Caco-2 (cell line): ENCODE data around the gene STRBP. TPM values are rescaled to one million over a fixed set of nuclear protein-coding genes. Genes with fewer than 3 reads are reported as not detected.

Experiments used
- BruUV-seq: library from RNA; stranded (reverse); fragments of 400-500 nt; replicated peaks from 2 replicates; lab custom pipeline; 2021; lab: Mats Ljungman, UMichigan
- CTCF ChIA-PET: fragments of 300-600 bp; sonication (Branson Sonifier 250); formaldehyde crosslinking; loops from one replicate; lab custom pipeline; 2022; ENCODE audit warnings: antibody characterized with exemption; lab: Charles Lee
- POLR2A ChIA-PET: fragments of 300-600 bp; sonication (Branson Sonifier 250); formaldehyde crosslinking; loops from one replicate; lab custom pipeline; 2022; ENCODE audit warnings: antibody characterized with exemption; lab: Charles Lee
- DNase-seq, 2 experiments: peaks; one replicate each; pipeline versions ENCODE4 v3.0.0 to v3.0.0-alpha.2; 2020 to 2022
- H3K27me3 ChIP-seq: replicated peaks from 2 replicates; pipeline ENCODE4 v1.6.0; 2011; ENCODE audit warnings: low read length; ENCODE audit not compliant: control insufficient read depth, insufficient read depth
- H3K36me3 ChIP-seq: 2 replicates; pipeline ENCODE4 v1.5.1; 2011; ENCODE audit warnings: low read length; ENCODE audit not compliant: control insufficient read depth, insufficient read depth
- H3K4me1 ChIP-seq: fragments of 250-450 bp; sonication (Bioruptor Pico); 2 replicates; pipeline ENCODE4 v1.5.1; 2020; ENCODE audit warnings: mild to moderate bottlenecking
- H3K4me3 ChIP-seq: 2 replicates; pipeline ENCODE4 v1.5.1; 2011; ENCODE audit warnings: low read depth, mild to moderate bottlenecking, control low read depth, low read length
- H3K9me3 ChIP-seq: fragments of 250-450 bp; sonication (Bioruptor Pico); 2 replicates; pipeline ENCODE4 v1.5.1; 2020; ENCODE audit warnings: mild to moderate bottlenecking, moderate library complexity
- H3K27ac Mint-ChIP-seq: one replicate; pipeline ENCODE4 v1.8.0; 2022; ENCODE audit warnings: mixed read lengths; ENCODE audit not compliant: unreplicated experiment
- H3K27me3 Mint-ChIP-seq: one replicate; pipeline ENCODE4 v1.8.0; 2022; ENCODE audit warnings: mixed read lengths; ENCODE audit not compliant: insufficient read depth, unreplicated experiment
- H3K36me3 Mint-ChIP-seq: one replicate; pipeline ENCODE4 v1.8.0; 2022; ENCODE audit warnings: mild to moderate bottlenecking, mixed read lengths; ENCODE audit not compliant: insufficient read depth, unreplicated experiment
- H3K4me1 Mint-ChIP-seq: one replicate; pipeline ENCODE4 v1.8.0; 2022; ENCODE audit warnings: low read depth, mixed read lengths; ENCODE audit not compliant: unreplicated experiment
- H3K4me3 Mint-ChIP-seq: one replicate; pipeline ENCODE4 v1.8.0; 2022; ENCODE audit warnings: mild to moderate bottlenecking, moderate library complexity, mixed read lengths; ENCODE audit not compliant: unreplicated experiment
- H3K9me3 Mint-ChIP-seq: one replicate; pipeline ENCODE4 v1.8.0; 2022; ENCODE audit warnings: mixed read lengths; ENCODE audit not compliant: unreplicated experiment
- CTCF ChIP-seq, 2 experiments: fragments of 200-600 bp in 1 of 2; IDR thresholded peaks; 1 replicate in 1 of 2; 2 replicates in 1 of 2; pipeline versions ENCODE4 v1.5.1 to v1.8.0; 2011 to 2022; ENCODE audit warnings: antibody characterized with exemption in 1 of 2, control low read depth in 1 of 2, inconsistent platforms in 1 of 2, low read depth in 1 of 2, low read length in 1 of 2, mild to moderate bottlenecking in 1 of 2, moderate library complexity in 1 of 2; ENCODE audit not compliant: insufficient read depth in 1 of 2, severe bottlenecking in 1 of 2, unreplicated experiment in 1 of 2
- intact Hi-C: fragments of 100-400 bp; cut with micrococcal nuclease; formaldehyde crosslinking; loops from one replicate; pipeline ENCODE4 v1.10.0; 2022; ENCODE audit not compliant: unreplicated experiment
- total RNA-seq: library from RNA; stranded (reverse); gene quantifications from 2 replicates; pipeline ENCODE4 v1.2.3, GENCODE V29; 2022

The STRBP gene
- total RNA-seq, 1 experiment from 2014 or later, result 43.5 TPM

- BruUV-seq, result no TSS peak
- Histone ChIP-seq H3K4me3 (no peak overlapping the region), H3K9me3 (no peaks in the 10 kb centered on the region), H3K4me1 (peaks cover 6% of the 10 kb centered on the region; the same call in 1 of the 2 replicates), H3K27me3 (no peaks in the 10 kb centered on the region), H3K36me3 (no peaks in the 10 kb centered on the region)
- Mint-ChIP-seq H3K4me1 (peaks cover 10% of the 10 kb centered on the region), H3K9me3 (no peaks in the 10 kb centered on the region), H3K36me3 (no peaks in the 10 kb centered on the region), H3K27me3 (no peaks in the 10 kb centered on the region), H3K27ac (no peak overlapping the region), H3K4me3 (no peak overlapping the region)
- TF ChIP-seq CTCF (IDR thresholded peaks at IDR 0.05; ENCODE audit: insufficient read depth in 1 of 2, low read depth in 1 of 2, low read length in 1 of 2, severe bottlenecking in 1 of 2, unreplicated experiment in 1 of 2), result no peak
- ChIA-PET CTCF (no interaction called here), POLR2A (no interaction called here)
- no peak for DNase-seq
- intact Hi-C loops, result no loop called here
Measured at GRCh38 chr9:123300554-123300953, 32.2 kb upstream of the STRBP start.

GRCh38 chr9:123299558-123300126 lies 31.3 kb upstream of the STRBP start:
- H3K36me3 ChIP-seq, result no peaks in the 10 kb centered on the region
- POLR2A ChIA-PET, result no interaction called here
- no TSS peak for BruUV-seq
- H3K9me3 Mint-ChIP-seq, result no peaks in the 10 kb centered on the region
- TF ChIP-seq CTCF (IDR thresholded peaks at IDR 0.05; ENCODE audit: insufficient read depth in 1 of 2, low read depth in 1 of 2, low read length in 1 of 2, severe bottlenecking in 1 of 2, unreplicated experiment in 1 of 2), result no peak
- H3K4me1 Mint-ChIP-seq, result peaks cover 4% of the 10 kb centered on the region
- H3K27me3 Mint-ChIP-seq, result no peaks in the 10 kb centered on the region
- CTCF ChIA-PET, result no interaction called here
- H3K27ac Mint-ChIP-seq, result no peak overlapping the region
- intact Hi-C loops, result no loop called here
- no peaks in the 10 kb centered on the region for H3K27me3 ChIP-seq
- H3K4me3 Mint-ChIP-seq, result no peak overlapping the region
- H3K9me3 ChIP-seq, result no peaks in the 10 kb centered on the region
- H3K36me3 Mint-ChIP-seq, result no peaks in the 10 kb centered on the region
- no peak for DNase-seq
- H3K4me1 ChIP-seq, result peaks cover under 1% of the 10 kb centered on the region; the same call in 1 of the 2 replicates
- no peak overlapping the region for H3K4me3 ChIP-seq

GRCh38 chr9:123296174-123296573 lies 27.8 kb upstream of the STRBP start:
- CTCF ChIA-PET, result no interaction called here
- H3K36me3 ChIP-seq, result no peaks in the 10 kb centered on the region
- BruUV-seq, result no TSS peak
- H3K27me3 Mint-ChIP-seq, result no peaks in the 10 kb centered on the region
- H3K27ac Mint-ChIP-seq, result no peak overlapping the region
- no peak for DNase-seq
- H3K27me3 ChIP-seq, result no peaks in the 10 kb centered on the region
- no peaks in the 10 kb centered on the region for H3K9me3 ChIP-seq
- POLR2A ChIA-PET, result no interaction called here
- no peak overlapping the region for H3K4me3 ChIP-seq
- H3K9me3 Mint-ChIP-seq, result no peaks in the 10 kb centered on the region
- no peaks in the 10 kb centered on the region for H3K4me1 Mint-ChIP-seq
- TF ChIP-seq CTCF (IDR thresholded peaks at IDR 0.05; ENCODE audit: insufficient read depth in 1 of 2, low read depth in 1 of 2, low read length in 1 of 2, severe bottlenecking in 1 of 2, unreplicated experiment in 1 of 2), result no peak
- no peaks in the 10 kb centered on the region for H3K36me3 Mint-ChIP-seq
- intact Hi-C loops, result loop anchor here (2.0 kb wide), 1 partner anchor 37 kb away; no protein-coding TSS in a partner anchor
- H3K4me3 Mint-ChIP-seq, result no peak overlapping the region
- no peaks in the 10 kb centered on the region for H3K4me1 ChIP-seq
